ENCODE measurements around the gene ALG11.
"Not testable (repeated sequence)": the region's sequence is repeated elsewhere in the genome, so short reads cannot be mapped to it uniquely, and the experiment has no call there.

The ALG11 gene

GRCh38 chr13:52030401-52030800 is 18.2 kb downstream of the ALG11 start:
- DNase-seq = not testable (repeated sequence)

GRCh38 chr13:52033039-52033438 is 20.8 kb downstream of the ALG11 start:
- DNase-seq = no peak

- no peak for DNase-seq
These were observed 22.5 kb downstream of the ALG11 start for GRCh38 chr13:52034616-52035226.

- no peak for DNase-seq
These were observed 23.8 kb downstream of the ALG11 start for GRCh38 chr13:52036037-52036436.

- no peak for DNase-seq
These were observed 31.5 kb downstream of the ALG11 start for GRCh38 chr13:52043675-52044074.

- no peak for DNase-seq
These were observed 35.3 kb downstream of the ALG11 start for GRCh38 chr13:52047463-52047862.

- DNase-seq = no peak
These were observed 36.3 kb downstream of the ALG11 start for GRCh38 chr13:52048516-52048915.

- DNase-seq = no peak
These were observed 39.2 kb downstream of the ALG11 start for GRCh38 chr13:52051400-52051799.

GRCh38 chr13:52053460-52053859 is 41.3 kb downstream of the ALG11 start:
- DNase-seq = no peak

GRCh38 chr13:52061064-52061463 is 48.9 kb downstream of the ALG11 start:
- DNase-seq = not testable (repeated sequence)

GRCh38 chr13:52061587-52061986 is 49.4 kb downstream of the ALG11 start:
- DNase-seq = no peak

- DNase-seq = no peak
These were observed 55.0 kb downstream of the ALG11 start for GRCh38 chr13:52067237-52067636.

- DNase-seq = no peak
These were observed 58.8 kb downstream of the ALG11 start for GRCh38 chr13:52070929-52071523.

Measured in T-helper 9 cell (primary cell).